CD4-positive, alpha-beta T cell treated with Interleukin-21 for 1 hour (primary cell): ENCODE results near the gene ALDH4A1.
A peak's percentile ranks its signal among the peaks of the same experiment; 100 is the strongest.

Source experiments
- DNase-seq: peaks from one replicate; pipeline ENCODE4 v3.0.0-alpha.2; 2020

The ALDH4A1 gene

DNA sequence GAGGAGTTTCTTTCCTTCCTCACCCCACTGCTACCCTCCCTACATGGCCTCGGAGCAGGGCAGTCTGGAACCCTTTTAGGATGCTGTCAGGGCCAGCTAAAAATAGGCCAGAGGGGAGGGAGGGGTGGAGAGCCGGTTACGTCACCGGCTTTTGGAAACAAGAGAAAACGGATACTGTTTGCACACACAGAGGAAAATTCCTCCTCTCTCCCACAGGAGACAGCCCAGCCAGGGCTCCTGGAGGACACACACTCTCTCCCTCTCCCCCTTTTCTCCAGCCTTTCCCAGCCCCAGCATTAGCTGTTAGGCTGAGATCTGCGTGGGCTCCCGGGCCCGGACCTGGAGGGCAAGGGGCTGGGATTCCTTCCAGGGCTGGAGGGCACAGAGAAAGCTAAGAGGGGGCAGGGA lies 20.0 kb upstream of the ALDH4A1 start:
- no peak for DNase-seq

GRCh38 chr1:18921516-18922251 lies 19.3 kb upstream of the ALDH4A1 start:
- no peak for DNase-seq

- no peak for DNase-seq
Observed at GRCh38 chr1:18920931-18921330, 18.6 kb upstream of the ALDH4A1 start.

DNA sequence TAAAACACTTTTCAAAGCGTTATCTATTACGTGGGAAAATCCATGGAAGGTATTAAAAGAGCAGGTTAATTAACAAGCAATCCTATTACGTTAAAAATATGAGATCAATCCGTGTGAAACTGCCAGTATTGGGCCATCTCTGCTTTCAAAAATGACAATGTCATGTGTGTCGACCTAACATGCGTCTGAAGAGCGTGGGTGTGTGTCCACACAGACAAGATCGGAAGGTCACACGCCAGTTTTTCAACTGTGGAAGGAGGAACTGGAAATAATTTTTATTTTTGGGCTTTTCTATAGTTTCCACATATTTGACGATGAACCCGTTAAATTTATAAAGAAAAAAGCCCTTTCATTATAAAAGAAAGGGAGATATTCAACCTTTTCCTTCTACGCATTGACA lies 17.6 kb upstream of the ALDH4A1 start:
- no peak for DNase-seq

- DNase-seq, result no peak
Observed at GRCh38 chr1:18919197-18919905, 17.0 kb upstream of the ALDH4A1 start.

DNA sequence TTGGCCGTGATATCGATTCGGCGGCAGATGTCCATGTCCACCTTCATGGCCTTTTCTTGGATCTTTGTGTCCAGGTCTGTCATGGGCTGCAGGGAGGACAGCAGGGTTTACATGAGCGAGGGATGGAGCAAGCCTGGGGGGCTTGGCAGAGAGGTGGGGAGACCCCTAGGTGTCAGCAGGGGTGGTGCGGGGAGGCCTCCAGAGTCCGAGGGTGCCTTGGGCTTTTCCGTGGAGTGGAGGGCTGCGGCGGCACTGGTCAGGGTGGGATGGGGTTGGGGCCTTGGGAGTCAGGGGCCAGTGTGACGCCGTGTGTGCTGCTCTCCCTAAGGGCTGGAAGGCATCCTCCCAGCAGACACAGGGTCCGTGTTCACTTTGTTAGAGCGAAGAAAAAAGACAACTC lies 16.1 kb upstream of the ALDH4A1 start:
- DNase-seq, result no peak

GRCh38 chr1:18917071-18917799 lies 14.9 kb upstream of the ALDH4A1 start:
- DNase-seq, result no peak

DNA sequence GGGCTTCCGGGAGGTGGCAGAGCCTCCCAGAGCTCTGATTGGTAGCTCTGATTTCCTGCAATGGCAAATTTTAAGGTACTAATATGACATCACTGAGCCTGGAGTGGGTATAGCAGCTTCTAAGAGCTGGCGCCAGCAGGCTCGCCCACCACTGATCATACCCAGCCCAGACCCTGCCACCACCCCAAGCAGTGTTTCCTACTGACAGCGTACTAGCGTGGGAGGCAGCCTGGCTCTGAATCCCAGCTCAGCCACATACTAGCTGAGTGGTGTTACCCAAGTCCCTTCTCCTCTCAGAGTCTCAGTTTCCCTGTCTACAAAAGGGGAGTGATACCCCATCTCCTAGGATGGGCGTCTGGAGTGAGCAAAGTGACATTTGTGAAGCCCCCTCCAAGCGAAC lies 13.0 kb upstream of the ALDH4A1 start:
- DNase-seq, result no peak

DNA sequence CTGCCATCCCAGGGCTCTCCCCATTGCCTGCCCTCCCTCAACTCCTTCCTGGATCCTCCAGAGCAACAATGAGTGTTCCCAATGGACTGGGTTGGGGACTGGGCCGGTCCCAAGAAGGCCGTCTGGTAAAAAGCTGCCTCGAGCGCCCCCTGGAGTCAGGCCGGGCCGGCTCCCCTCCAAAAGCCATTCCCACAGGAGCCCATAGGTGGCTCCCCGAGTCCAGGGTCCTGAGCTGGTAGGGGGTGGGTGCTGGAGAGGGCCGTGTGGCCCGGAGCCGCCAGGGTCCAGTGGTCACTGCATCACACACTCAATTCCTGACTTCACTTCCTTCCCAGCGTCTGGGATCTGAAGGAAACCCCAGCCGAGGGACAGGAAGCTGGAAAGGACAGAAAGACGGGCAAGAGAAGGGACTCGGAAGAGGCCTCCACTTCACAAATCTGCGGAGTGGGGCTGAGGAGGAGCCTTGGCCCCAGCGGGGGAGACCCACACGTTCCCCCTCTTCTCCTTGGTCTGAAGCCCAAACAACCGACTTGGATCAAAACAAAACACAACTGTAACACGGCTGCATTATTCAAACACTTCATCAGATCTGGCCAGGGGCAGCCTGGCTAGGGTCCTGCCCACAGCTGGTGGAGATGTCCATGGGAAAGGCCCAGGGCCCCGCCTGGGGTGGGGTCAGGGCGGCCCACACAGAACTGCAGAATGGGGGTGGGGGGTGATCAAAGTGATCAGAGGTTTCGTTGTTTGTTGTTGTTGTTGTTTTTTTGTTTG lies 10.9 kb upstream of the ALDH4A1 start:
- peak; percentile 76 for DNase-seq

DNA sequence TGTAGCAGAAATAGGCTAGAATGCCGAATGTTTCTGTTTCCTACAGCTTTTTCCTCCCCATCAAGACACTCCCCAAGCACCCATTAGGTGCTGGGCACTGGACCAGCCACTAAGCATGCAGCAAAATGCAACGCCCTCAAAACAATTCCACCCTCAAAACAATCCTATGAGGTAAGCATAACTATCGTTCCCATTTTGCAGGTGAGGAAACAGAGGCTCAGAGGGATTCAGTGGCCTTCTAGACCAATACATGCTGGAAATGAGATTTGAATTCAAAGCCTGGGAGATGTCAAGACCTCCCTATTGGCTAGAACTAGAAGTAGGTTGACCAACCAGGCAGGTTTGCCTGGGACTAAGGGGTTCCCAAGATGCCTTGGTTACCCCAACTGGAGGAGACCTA lies 10.2 kb upstream of the ALDH4A1 start:
- no peak for DNase-seq

DNA sequence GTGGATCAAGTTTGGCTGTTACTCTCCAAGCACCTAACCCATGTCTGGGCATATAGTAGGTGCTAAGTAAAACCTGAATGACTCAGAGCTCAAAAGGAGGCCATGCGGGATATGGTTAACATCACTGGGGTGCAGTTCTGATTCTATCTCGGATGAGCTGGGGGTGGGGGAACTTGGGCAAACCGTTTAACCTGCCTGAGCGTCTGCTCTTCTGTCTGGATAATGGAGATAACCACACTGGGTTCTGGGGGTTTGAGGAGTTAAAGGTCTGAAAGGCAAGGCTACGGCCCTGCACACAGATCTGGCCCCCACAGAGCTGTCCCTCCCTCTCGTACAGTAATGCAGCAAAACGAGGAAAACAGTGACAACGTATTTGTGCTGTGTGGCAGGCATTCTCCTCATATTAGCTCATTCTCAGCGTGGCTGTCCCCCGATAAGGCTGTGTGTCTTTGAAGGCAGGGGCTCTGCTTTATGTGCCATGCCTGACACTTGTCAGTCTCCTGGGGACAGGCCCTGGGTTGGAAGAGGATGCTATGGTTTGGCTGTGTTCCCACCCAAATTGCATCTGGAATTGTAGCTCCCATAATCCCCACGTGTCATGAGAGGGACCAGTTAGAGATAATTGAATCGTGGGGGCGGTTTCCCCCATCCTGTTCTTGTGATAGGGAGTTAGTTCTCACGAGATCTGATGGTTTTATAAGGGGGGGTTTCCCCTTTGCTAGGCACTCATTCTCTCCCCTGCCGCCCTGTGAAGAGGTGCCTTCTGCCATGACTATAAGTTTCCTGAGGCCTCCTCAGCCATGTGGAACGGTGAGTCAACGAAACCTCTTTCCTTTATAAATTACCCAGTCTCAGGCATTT lies 6.8 kb upstream of the ALDH4A1 start:
- no peak for DNase-seq

DNA sequence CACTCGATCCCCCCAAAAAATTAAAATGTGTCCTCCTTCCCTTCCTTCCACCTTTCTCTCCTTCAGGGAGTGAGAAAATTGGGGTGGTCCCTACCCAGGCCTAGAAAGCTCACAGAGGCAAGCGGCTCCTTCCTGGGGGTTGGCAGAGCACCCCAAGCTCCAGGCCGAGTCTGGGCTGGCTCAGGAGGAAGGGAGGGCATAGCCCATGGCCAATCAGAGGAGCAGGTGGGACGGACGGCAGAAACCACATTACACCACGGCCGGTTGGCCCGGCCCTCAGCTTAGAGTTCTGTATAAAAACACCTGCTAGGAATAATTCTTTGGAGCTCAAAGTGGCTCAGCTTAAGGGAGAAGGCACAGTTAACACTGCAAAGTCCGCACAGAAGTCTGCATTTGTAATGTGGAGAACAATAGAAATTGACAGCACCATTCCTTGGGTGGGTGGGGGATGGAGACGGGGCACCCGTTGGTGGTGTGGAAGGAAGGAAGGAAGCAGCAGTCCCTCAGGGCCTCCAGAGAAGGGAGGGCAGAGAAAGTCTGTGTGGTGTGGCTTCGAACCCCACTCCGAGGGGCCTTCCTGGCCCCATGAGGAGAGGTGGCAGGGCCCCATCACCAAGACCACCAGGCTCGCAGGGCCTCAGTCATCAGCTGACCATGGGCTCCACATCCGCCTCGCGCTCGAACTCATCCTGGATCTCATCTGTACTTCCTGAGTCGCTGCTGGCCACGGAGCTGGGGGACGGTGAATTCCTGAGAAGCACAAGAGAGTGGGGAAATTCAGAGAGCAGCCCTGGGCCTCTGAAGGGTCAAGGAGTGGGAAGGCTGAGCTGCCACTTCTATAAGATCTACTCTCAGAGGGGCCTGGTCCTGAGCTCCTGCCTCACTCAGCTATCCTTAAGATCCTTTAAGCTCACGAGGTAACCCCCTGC lies 5.8 kb upstream of the ALDH4A1 start:
- DNase-seq, result no peak

DNA sequence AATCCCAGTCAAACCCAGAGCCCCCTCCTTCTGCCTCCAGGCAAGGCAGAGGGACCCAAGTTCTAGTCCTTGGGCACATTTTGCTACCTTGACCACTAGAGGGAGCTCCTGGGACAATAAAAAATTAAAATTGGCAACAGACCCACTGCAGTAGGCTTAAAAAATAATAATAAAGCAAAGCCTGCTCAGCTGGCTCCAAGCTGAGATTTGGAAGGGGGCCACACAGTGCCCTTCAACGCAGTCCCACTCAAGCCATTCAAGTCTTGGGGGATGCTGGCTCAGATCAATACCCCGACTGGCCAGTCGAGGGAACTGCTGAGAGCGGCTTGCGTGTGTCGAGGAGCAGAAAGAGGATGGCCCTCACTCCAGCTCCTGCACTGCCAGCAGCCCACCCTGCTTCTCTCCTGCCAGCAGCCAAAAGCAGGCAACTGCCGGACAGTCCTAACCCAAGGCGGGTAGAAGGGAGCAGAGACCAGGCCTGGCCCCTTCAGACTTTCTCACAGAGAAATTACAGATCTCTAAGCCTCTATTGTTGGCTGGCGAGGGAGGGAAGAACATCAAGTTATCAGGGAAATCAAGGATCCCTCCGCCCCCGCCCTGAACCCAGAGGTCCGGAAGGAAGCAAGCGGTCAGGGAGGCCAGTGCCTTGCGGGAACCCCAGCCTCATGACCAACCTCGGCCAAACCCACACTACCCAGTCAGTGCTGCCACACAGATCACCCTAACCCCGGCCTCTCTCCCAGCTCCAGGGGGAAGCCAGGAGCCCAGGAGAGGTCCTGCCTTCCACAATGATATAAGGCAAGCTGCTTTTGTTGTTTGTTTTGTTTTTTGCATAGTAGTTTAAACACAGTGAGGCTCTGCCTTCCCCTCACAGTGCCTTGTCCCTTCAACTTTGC lies 4.9 kb upstream of the ALDH4A1 start:
- DNase-seq, result peak; percentile 85

DNA sequence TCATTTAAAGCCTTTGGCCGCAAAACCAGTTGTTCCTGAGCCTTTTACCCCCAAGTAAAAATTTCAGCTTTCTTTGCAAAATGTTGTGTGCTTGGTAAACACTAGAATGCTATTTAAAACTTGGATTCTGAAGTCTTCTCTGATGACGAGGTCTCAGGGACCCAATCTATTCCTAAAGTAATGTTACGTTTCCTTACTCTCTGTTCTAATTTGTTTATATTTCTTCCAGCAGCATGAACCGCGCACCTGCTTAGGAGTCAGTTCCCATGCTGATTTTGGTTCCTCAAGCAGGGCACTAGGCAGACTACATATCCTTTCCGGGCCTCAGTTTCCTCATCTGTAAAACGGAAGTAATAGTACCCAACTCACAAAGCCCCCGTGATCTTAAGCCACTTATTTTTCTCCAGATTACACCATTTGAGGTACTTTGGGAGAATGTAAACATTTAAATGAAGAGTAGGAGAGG lies 969 bp upstream of the ALDH4A1 start:
- no peak for DNase-seq

DNA sequence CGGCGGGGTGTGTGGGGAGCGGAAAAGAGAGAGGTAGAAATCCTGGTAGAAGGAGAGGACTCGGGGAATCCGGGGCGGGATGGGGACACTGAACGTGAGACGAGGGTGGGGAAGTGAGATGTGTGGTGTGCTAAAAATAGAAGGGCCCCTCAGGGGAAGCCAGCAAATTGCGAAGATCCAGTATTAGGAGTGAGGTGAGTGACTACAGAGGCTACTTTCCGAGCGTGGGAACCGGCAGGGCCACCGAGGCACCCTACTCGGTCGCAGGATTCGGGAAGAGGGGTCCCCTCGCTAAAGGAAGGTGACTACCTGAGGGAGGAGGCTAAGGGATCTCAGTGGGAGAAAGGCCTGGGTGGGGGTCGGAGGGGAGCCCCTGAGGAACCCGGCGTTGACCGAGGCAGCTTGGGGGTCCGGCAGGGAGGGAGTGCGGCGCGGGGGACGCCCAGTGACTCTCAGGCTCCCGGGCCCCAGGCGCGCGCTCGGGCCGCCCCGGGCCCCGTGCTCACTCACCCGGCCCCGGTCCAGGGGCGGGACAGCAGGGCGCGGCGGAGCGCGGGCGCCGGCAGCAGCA lies 318 bp downstream of the ALDH4A1 start:
- no peak for DNase-seq

GRCh38 chr1:18901147-18901951 lies 1.0 kb downstream of the ALDH4A1 start:
- no peak for DNase-seq

- no peak for DNase-seq
Observed at GRCh38 chr1:18900303-18900841, 2.0 kb downstream of the ALDH4A1 start.

DNA sequence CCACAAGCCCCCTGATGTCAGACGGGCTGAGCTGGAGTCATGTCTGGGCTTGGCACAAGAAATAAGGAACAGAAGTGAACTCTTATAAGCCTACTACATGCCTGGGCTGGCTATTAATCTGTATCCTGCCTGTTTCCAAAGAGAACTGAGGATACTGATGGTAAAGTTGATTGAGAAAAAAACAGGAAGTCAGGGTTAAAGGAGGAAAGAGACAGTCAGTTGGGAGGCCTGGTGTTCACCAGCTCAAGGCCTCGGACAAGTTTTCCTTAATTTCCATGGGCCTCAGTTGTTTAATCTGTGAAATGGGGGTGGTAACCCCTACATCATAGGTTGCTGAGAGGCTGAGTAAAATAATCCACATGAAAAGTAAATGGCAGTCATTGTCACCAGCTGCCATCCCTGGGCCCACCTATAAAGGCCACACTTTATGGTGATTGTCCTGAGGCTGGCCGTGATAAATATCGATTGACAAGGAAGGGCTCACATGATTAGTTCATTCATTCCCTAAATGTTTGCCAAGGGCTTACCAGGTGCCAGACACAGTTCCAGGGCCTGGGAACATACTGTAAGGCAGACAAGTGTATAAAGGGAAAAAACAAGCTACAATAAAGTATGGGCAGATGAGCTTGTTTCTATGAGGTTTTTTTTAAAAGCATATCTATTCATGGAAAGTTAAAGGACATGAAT lies 2.8 kb downstream of the ALDH4A1 start:
- DNase-seq, result no peak
